Loucy (cell line): ENCODE results near the gene CDK8.
"Not testable (repeated sequence)": the region's sequence is repeated elsewhere in the genome, so short reads cannot be mapped to it uniquely, and the experiment has no call there.

ENCODE experiments used
- H2AFZ ChIP-seq: fragments of 200-600 bp; sonication (generic); 2 replicates; pipeline ENCODE4 v1.6.0; 2016; ENCODE audit warnings: antibody characterized with exemption, mild to moderate bottlenecking, low read length, moderate library complexity
- H3F3A ChIP-seq: fragments of 200-600 bp; 2 replicates; pipeline ENCODE4 v1.6.0; 2016; ENCODE audit warnings: antibody characterized with exemption, low read depth, mild to moderate bottlenecking
- H3K27me3 ChIP-seq: fragments of 200-600 bp; sonication (generic); 2 replicates; pipeline ENCODE4 v1.6.1; 2014; ENCODE audit warnings: low read length, mild to moderate bottlenecking; ENCODE audit not compliant: insufficient read depth, poor library complexity, severe bottlenecking
- H3K36me3 ChIP-seq: fragments of 200-600 bp; sonication (generic); 2 replicates; pipeline ENCODE4 v1.6.1; 2016; ENCODE audit warnings: low read length; ENCODE audit not compliant: insufficient read depth
- H3K4me1 ChIP-seq: fragments of 200-600 bp; sonication (generic); 2 replicates; pipeline ENCODE4 v1.5.1; 2014; ENCODE audit warnings: low read length, mild to moderate bottlenecking; ENCODE audit not compliant: insufficient read depth, poor library complexity, severe bottlenecking
- H3K4me2 ChIP-seq: fragments of 200-600 bp; sonication (generic); 2 replicates; pipeline ENCODE4 v1.6.0; 2014; ENCODE audit warnings: antibody characterized with exemption, low read length, low read depth, mild to moderate bottlenecking; ENCODE audit not compliant: poor library complexity, severe bottlenecking
- H3K4me3 ChIP-seq: fragments of 200-600 bp; sonication (generic); 2 replicates; pipeline ENCODE4 v1.5.1; 2014; ENCODE audit warnings: low read length, mild to moderate bottlenecking, mixed read lengths; ENCODE audit not compliant: poor library complexity, severe bottlenecking
- H3K79me2 ChIP-seq: fragments of 200-600 bp; sonication (generic); 2 replicates; pipeline ENCODE4 v1.6.1; 2014; ENCODE audit warnings: low read length; ENCODE audit not compliant: insufficient read depth
- H3K9ac ChIP-seq: fragments of 200-600 bp; sonication (generic); 2 replicates; pipeline ENCODE4 v1.6.0; 2014; ENCODE audit warnings: mild to moderate bottlenecking, low read depth, low read length, moderate library complexity; ENCODE audit not compliant: poor library complexity, severe bottlenecking
- H3K9me2 ChIP-seq: fragments of 200-600 bp; sonication (generic); replicated peaks from 2 replicates; pipeline ENCODE4 v1.6.1; 2016; ENCODE audit warnings: low read depth, low read length, mixed read lengths
- H3K9me3 ChIP-seq: fragments of 200-600 bp; sonication (generic); 2 replicates; pipeline ENCODE4 v1.6.1; 2014; ENCODE audit warnings: mild to moderate bottlenecking, antibody characterized with exemption, low read length, low read depth; ENCODE audit not compliant: insufficient read depth
- H4K20me1 ChIP-seq: fragments of 200-600 bp; sonication (generic); 2 replicates; pipeline ENCODE4 v1.6.0; 2014; ENCODE audit warnings: antibody characterized with exemption, low read length, mild to moderate bottlenecking; ENCODE audit not compliant: insufficient read depth, poor library complexity, severe bottlenecking
- EZH2phosphoT487 ChIP-seq: fragments of 200-600 bp; IDR thresholded peaks from 2 replicates; pipeline ENCODE4 v1.6.1; 2018; ENCODE audit warnings: antibody characterized with exemption, mild to moderate bottlenecking, moderate library complexity, borderline replicate concordance
- TF ChIP-seq, protein P1 (sequence below): fragments of 200-600 bp; sonication (generic); conservative IDR thresholded peaks from 2 replicates; pipeline ENCODE4 v1.5.1; 2014; ENCODE audit warnings: mild to moderate bottlenecking, antibody characterized with exemption, low read length

Gene CDK8

DNA sequence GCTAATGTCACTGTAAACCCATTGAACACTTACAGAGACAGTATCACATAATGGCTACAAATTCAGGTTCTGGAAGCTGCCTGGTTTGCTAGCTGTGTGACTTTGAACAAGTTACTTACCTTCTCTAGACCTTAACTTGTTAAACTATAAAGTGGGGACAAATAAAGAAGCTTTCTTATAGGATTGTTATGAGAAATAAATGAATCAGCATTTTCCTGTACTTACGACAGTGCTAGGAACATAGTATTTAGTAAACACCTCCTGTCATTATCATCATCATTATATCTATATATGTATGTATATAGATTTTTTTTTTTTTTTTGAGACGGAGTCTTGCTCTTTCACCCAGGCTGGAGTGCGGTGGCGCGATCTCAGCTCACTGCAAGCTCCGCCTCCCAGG, 54.9 kb downstream of the CDK8 start:
- H4K20me1 ChIP-seq: peaks cover 9% of the 10 kb centered on the region
- H3K27me3 ChIP-seq: no peaks in the 10 kb centered on the region
- H3K4me1 ChIP-seq: peaks cover 14% of the 10 kb centered on the region
- TF ChIP-seq, protein P1, sequence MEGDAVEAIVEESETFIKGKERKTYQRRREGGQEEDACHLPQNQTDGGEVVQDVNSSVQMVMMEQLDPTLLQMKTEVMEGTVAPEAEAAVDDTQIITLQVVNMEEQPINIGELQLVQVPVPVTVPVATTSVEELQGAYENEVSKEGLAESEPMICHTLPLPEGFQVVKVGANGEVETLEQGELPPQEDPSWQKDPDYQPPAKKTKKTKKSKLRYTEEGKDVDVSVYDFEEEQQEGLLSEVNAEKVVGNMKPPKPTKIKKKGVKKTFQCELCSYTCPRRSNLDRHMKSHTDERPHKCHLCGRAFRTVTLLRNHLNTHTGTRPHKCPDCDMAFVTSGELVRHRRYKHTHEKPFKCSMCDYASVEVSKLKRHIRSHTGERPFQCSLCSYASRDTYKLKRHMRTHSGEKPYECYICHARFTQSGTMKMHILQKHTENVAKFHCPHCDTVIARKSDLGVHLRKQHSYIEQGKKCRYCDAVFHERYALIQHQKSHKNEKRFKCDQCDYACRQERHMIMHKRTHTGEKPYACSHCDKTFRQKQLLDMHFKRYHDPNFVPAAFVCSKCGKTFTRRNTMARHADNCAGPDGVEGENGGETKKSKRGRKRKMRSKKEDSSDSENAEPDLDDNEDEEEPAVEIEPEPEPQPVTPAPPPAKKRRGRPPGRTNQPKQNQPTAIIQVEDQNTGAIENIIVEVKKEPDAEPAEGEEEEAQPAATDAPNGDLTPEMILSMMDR: no peak
- no peak for TF ChIP-seq EZH2phosphoT487
- H3K9me2 ChIP-seq: no peaks in the 10 kb centered on the region
- peaks cover 64% of the 10 kb centered on the region for H3K79me2 ChIP-seq
- no peaks in the 10 kb centered on the region for H3K9me3 ChIP-seq
- H3F3A ChIP-seq: no peaks in the 10 kb centered on the region
- H3K4me2 ChIP-seq: no peak overlapping the region
- H2AFZ ChIP-seq: no peak overlapping the region
- no peaks in the 10 kb centered on the region for H3K36me3 ChIP-seq
- no peak overlapping the region for H3K9ac ChIP-seq
- no peak overlapping the region for H3K4me3 ChIP-seq

DNA sequence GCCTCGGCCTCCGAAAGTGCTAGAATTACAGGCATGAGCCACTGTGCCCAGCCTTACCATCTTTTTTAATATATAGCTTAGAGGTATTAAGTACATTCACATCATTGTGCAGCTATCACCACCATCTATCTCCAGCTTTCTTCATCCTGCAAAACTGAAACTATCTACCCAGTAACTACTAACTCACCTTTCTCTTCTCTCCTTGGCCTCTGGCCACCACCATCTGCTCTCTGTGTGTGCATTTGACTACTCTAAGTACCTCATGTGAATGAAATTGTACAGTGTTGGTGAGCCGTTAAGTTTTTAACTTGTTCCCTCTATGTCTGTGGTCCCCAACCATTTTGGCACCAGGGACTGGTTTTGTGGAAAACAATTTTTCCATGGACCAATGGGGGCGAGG, 56.1 kb downstream of the CDK8 start:
- peaks cover 65% of the 10 kb centered on the region for H3K79me2 ChIP-seq

DNA sequence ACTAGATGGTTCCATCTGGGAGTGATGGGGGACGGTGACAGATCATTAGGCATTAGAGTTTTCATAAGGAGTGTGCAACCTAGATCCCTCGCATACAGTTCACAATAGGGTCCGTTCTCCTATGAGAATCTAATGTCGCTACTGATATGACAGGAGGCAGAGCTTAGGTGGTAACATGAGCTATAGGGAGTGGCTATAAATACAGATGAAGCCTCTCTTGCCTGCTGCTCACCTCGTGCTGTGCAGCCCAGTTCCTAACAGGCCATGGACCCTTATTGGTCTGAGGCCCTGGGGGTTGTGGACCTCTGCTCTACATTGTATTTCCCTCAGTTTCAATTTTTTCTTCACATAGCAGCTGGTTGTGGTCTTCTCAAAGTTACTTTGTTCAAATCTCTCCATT, 56.5 kb downstream of the CDK8 start:
- Histone ChIP-seq H3K9ac (no peak overlapping the region), H4K20me1 (peaks cover 7% of the 10 kb centered on the region), H3K4me3 (no peak overlapping the region), H2AFZ (no peak overlapping the region), H3F3A (no peaks in the 10 kb centered on the region), H3K4me2 (no peak overlapping the region), H3K9me2 (no peaks in the 10 kb centered on the region), H3K9me3 (no peaks in the 10 kb centered on the region), H3K36me3 (no peaks in the 10 kb centered on the region), H3K4me1 (peaks cover 9% of the 10 kb centered on the region), H3K27me3 (no peaks in the 10 kb centered on the region), H3K79me2 (peaks cover 69% of the 10 kb centered on the region)
- TF ChIP-seq EZH2phosphoT487: no peak
- TF ChIP-seq, protein P1: no peak

More for the DNA sequence above, 56.1 kb downstream of the CDK8 start:
- no peaks in the 10 kb centered on the region for H3F3A ChIP-seq
- H3K4me3 ChIP-seq: no peak overlapping the region
- H3K9me2 ChIP-seq: no peaks in the 10 kb centered on the region
- peaks cover 12% of the 10 kb centered on the region for H3K4me1 ChIP-seq
- H4K20me1 ChIP-seq: peaks cover 9% of the 10 kb centered on the region
- TF ChIP-seq, protein P1: no peak
- TF ChIP-seq EZH2phosphoT487: no peak
- no peaks in the 10 kb centered on the region for H3K36me3 ChIP-seq
- no peak overlapping the region for H2AFZ ChIP-seq
- no peaks in the 10 kb centered on the region for H3K9me3 ChIP-seq
- H3K9ac ChIP-seq: no peak overlapping the region
- H3K27me3 ChIP-seq: no peaks in the 10 kb centered on the region
- no peak overlapping the region for H3K4me2 ChIP-seq

DNA sequence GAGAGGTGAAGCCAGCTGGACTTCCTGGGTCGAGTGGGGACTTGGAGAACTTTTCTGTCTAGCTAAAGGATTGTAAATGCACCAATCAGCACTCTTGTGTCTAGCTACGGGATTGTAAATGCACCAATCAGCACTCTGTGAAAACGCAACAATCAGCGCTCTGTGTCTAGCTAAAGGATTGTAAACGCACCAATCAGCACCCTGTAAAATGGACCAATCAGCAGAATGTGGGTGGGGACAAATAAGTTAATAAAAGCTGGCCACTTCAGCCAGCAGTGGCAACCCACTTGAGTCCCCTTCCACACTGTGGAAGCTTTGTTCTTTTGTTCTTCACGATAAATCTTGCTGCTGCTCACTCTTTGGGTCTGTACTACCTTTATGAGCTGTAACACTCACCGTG, 58.1 kb downstream of the CDK8 start:
- not testable (repeated sequence) for H3K27me3 ChIP-seq, H3F3A ChIP-seq, H3K4me2 ChIP-seq, H4K20me1 ChIP-seq, H3K4me3 ChIP-seq, H3K9ac ChIP-seq, H3K9me2 ChIP-seq, H3K36me3 ChIP-seq, H2AFZ ChIP-seq, H3K9me3 ChIP-seq, H3K4me1 ChIP-seq
- peaks cover 72% of the 10 kb centered on the region for H3K79me2 ChIP-seq

DNA sequence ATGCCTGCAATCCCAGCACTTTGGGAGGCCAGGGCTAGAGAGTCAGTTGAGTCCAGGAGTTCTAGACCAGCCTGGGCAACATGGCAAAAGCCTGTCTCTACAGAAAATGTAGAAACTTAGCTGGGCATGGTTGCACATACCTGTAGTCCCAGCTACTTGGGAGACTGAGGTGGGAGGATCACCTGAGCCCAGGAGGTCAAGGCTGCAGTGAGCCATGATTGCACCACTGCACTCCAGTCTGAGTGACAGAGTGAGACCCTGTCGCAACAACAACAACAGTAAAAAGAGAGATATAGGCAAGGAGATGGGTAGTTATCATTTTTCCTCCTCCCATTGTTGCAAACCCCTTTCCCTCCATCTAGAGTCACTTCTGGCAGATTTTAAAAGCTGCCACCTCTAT, 62.2 kb downstream of the CDK8 start:
- not testable (repeated sequence) for H3K4me2 ChIP-seq, H3K27me3 ChIP-seq, H3K4me3 ChIP-seq, H3K4me1 ChIP-seq, H3K9ac ChIP-seq, H4K20me1 ChIP-seq, H3K9me2 ChIP-seq, H2AFZ ChIP-seq, H3F3A ChIP-seq, H3K9me3 ChIP-seq, H3K36me3 ChIP-seq
- peaks cover 46% of the 10 kb centered on the region for H3K79me2 ChIP-seq
